DLD1 (cell line): ENCODE data around the gene N4BP2L2.

Experiments
- in situ Hi-C: cut with HindIII; loops from 2 replicates; pipeline ENCODE4 v1.10.0; 2017; ENCODE audit warnings: low sequenced_read_pairs

The N4BP2L2 gene

GRCh38 chr13:32427852-32428580, 110.6 kb downstream of the N4BP2L2 start, which contains the start of gene N4BP2L1:
TSS of gene N4BP2L1 (minus strand) at chr13:32428130. CDS start at chr13:32428082, 48 bp downstream.
- in situ Hi-C loops, result no loop called here

GRCh38 chr13:32426990-32427851, 111.4 kb downstream of the N4BP2L2 start:
- in situ Hi-C loops, result no loop called here

GRCh38 chr13:32426191-32426989, 112.2 kb downstream of the N4BP2L2 start:
- in situ Hi-C loops, result no loop called here

GRCh38 chr13:32425158-32425557, 113.4 kb downstream of the N4BP2L2 start:
- in situ Hi-C loops, result no loop called here

GRCh38 chr13:32423592-32423991, 115.0 kb downstream of the N4BP2L2 start:
- in situ Hi-C loops, result no loop called here

- in situ Hi-C loops, result no loop called here
Observed at GRCh38 chr13:32419862-32420261, 118.7 kb downstream of the N4BP2L2 start.

GRCh38 chr13:32417995-32418394, 120.6 kb downstream of the N4BP2L2 start:
- in situ Hi-C loops, result no loop called here

GRCh38 chr13:32415019-32415418, 123.6 kb downstream of the N4BP2L2 start:
- in situ Hi-C loops, result no loop called here

GRCh38 chr13:32414580-32414979, 124.0 kb downstream of the N4BP2L2 start:
- in situ Hi-C loops, result no loop called here

- in situ Hi-C loops, result no loop called here
Observed at GRCh38 chr13:32413284-32413683, 125.3 kb downstream of the N4BP2L2 start.

- in situ Hi-C loops, result no loop called here
Observed at GRCh38 chr13:32409561-32410421, 128.8 kb downstream of the N4BP2L2 start.

- in situ Hi-C loops, result no loop called here
Observed at GRCh38 chr13:32409001-32409313, 129.6 kb downstream of the N4BP2L2 start.

- in situ Hi-C loops, result no loop called here
Observed at GRCh38 chr13:32408296-32409000, 130.1 kb downstream of the N4BP2L2 start.

- in situ Hi-C loops, result no loop called here
Observed at GRCh38 chr13:32407854-32408253, 130.7 kb downstream of the N4BP2L2 start.

- in situ Hi-C loops, result no loop called here
Observed at GRCh38 chr13:32403108-32403507, 135.5 kb downstream of the N4BP2L2 start.

- in situ Hi-C loops, result no loop called here
Observed at GRCh38 chr13:32391101-32391619, 147.4 kb downstream of the N4BP2L2 start.

GRCh38 chr13:32390484-32390883, 148.1 kb downstream of the N4BP2L2 start:
- in situ Hi-C loops, result no loop called here

GRCh38 chr13:32390048-32390447, 148.5 kb downstream of the N4BP2L2 start:
- in situ Hi-C loops, result no loop called here

GRCh38 chr13:32385410-32385809, 153.2 kb downstream of the N4BP2L2 start:
- in situ Hi-C loops, result no loop called here

- in situ Hi-C loops, result no loop called here
Observed at GRCh38 chr13:32384702-32385101, 153.9 kb downstream of the N4BP2L2 start.
